ENCODE data around the gene EVA1C.
"Not testable (repeated sequence)": the region's sequence is repeated elsewhere in the genome, so short reads cannot be mapped to it uniquely, and the experiment has no call there.

Gene EVA1C

GRCh38 chr21:32506411-32506965, 94.0 kb downstream of the EVA1C start:
- DNase-seq, result not testable (repeated sequence)

- no peak for DNase-seq
Observed at GRCh38 chr21:32507342-32507919, 94.9 kb downstream of the EVA1C start.

- DNase-seq, result not testable (repeated sequence)
Observed at GRCh38 chr21:32508036-32508435, 95.5 kb downstream of the EVA1C start.

GRCh38 chr21:32508558-32508957, 96.1 kb downstream of the EVA1C start:
- no peak for DNase-seq

- DNase-seq, result not testable (repeated sequence)
Observed at GRCh38 chr21:32508975-32509374, 96.5 kb downstream of the EVA1C start.

- no peak for DNase-seq
Observed at GRCh38 chr21:32514275-32515055, 102.0 kb downstream of the EVA1C start.

- peak; percentile 10 for DNase-seq
Observed at GRCh38 chr21:32515874-32516273, 103.4 kb downstream of the EVA1C start.

GRCh38 chr21:32516756-32517649, 104.5 kb downstream of the EVA1C start:
- DNase-seq, result peak; percentile 84

GRCh38 chr21:32519945-32520874, 107.7 kb downstream of the EVA1C start:
- no peak for DNase-seq

- peak; percentile 88 for DNase-seq
Observed at GRCh38 chr21:32520875-32521735, 108.6 kb downstream of the EVA1C start.

GRCh38 chr21:32521736-32522355, 109.3 kb downstream of the EVA1C start:
- DNase-seq, result no peak

- no peak for DNase-seq
Observed at GRCh38 chr21:32523463-32523862, 111.0 kb downstream of the EVA1C start.

GRCh38 chr21:32523988-32524719, 111.6 kb downstream of the EVA1C start:
- DNase-seq, result peak; percentile 53

GRCh38 chr21:32525282-32525681, 112.8 kb downstream of the EVA1C start:
- DNase-seq, result no peak

GRCh38 chr21:32529679-32530078, 117.2 kb downstream of the EVA1C start:
- no peak for DNase-seq

- DNase-seq, result not testable (repeated sequence)
Observed at GRCh38 chr21:32530809-32531208, 118.3 kb downstream of the EVA1C start.

GRCh38 chr21:32531561-32531960, 119.1 kb downstream of the EVA1C start:
- DNase-seq, result not testable (repeated sequence)

- DNase-seq, result no peak
Observed at GRCh38 chr21:32532636-32533035, 120.1 kb downstream of the EVA1C start.

GRCh38 chr21:32533053-32533452, 120.5 kb downstream of the EVA1C start:
- DNase-seq, result no peak

- DNase-seq, result no peak
Observed at GRCh38 chr21:32533611-32534010, 121.1 kb downstream of the EVA1C start.
